CD4-positive, CD25-positive, alpha-beta regulatory T cell (primary cell): ENCODE results near the gene MARCHF3. TPM values are rescaled to one million over a fixed set of nuclear protein-coding genes. Genes with fewer than 3 reads are reported as not detected.
"Not testable (repeated sequence)": the region's sequence is repeated elsewhere in the genome, so short reads cannot be mapped to it uniquely, and the experiment has no call there.

Experiments used
- ATAC-seq, 2 donors: fragments of 150-1000 bp; cut with Tn5 transposase; one replicate each; pipeline ENCODE4 v1.10.0; 2021; ENCODE audit warnings: low read depth in 2 of 2, moderate number of reproducible peaks in 2 of 2, moderate library complexity in 1 of 2
- DNase-seq, 3 donors: peaks; one replicate each; pipeline versions ENCODE4 v3.0.0 to v3.0.0-alpha.2; 2012 to 2022; ENCODE audit warnings: mixed read lengths in 1 of 3
- H3K27ac ChIP-seq: one replicate; pipeline ENCODE4 v1.7.0; 2013; ENCODE audit warnings: mild to moderate bottlenecking, low read length; ENCODE audit not compliant: insufficient read depth, poor library complexity, severe bottlenecking
- H3K27me3 ChIP-seq: one replicate; pipeline ENCODE4 v1.7.0; 2013; ENCODE audit warnings: low read length; ENCODE audit not compliant: control insufficient read depth, insufficient read depth
- H3K36me3 ChIP-seq: one replicate; pipeline ENCODE4 v1.7.0; 2013; ENCODE audit warnings: mild to moderate bottlenecking, low read length, moderate library complexity; ENCODE audit not compliant: control insufficient read depth, insufficient read depth
- H3K4me1 ChIP-seq: 2 replicates; pipeline ENCODE4 v1.7.0; 2013; ENCODE audit warnings: mild to moderate bottlenecking, low read length; ENCODE audit not compliant: insufficient read depth, control insufficient read depth, poor library complexity, severe bottlenecking
- H3K4me3 ChIP-seq: one replicate; pipeline ENCODE4 v1.7.0; 2013; ENCODE audit warnings: low read depth, mild to moderate bottlenecking, low read length, moderate library complexity
- H3K9me3 ChIP-seq, 2 experiments: 1 replicate in 1 of 2; 2 replicates in 1 of 2; pipeline ENCODE4 v1.7.0; 2013; ENCODE audit warnings: low read length in 2 of 2, mild to moderate bottlenecking in 1 of 2, moderate library complexity in 1 of 2; ENCODE audit not compliant: control insufficient read depth in 2 of 2
- H3K27ac Mint-ChIP-seq, 3 donors: one replicate each; pipeline ENCODE4 v1.8.0; 2020 to 2022; ENCODE audit warnings: mild to moderate bottlenecking in 3 of 3, mixed read lengths in 3 of 3, moderate library complexity in 2 of 3
- H3K27me3 Mint-ChIP-seq: one replicate; pipeline ENCODE4 v1.8.0; 2022; ENCODE audit warnings: mild to moderate bottlenecking, mixed read lengths
- H3K36me3 Mint-ChIP-seq: one replicate; pipeline ENCODE4 v1.8.0; 2020; ENCODE audit warnings: mixed read lengths
- H3K4me1 Mint-ChIP-seq, 4 donors: one replicate each; pipeline ENCODE4 v1.8.0; 2020 to 2022; ENCODE audit warnings: mixed read lengths in 4 of 4, mild to moderate bottlenecking in 1 of 4
- H3K4me3 Mint-ChIP-seq, 4 donors: one replicate each; pipeline ENCODE4 v1.8.0; 2020 to 2022; ENCODE audit warnings: mild to moderate bottlenecking in 4 of 4, mixed read lengths in 4 of 4, moderate library complexity in 3 of 4
- H3K9me3 Mint-ChIP-seq, 7 donors: one replicate each; pipeline ENCODE4 v1.8.0; 2020 to 2022; ENCODE audit warnings: mixed read lengths in 7 of 7, mild to moderate bottlenecking in 3 of 7, moderate library complexity in 2 of 7
- polyA plus RNA-seq, 4 donors: library from polyadenylated mRNA; unstranded; fragments of 300-500 nt; fragmentation: Illumina TruSeq; gene quantifications; one replicate each; pipeline ENCODE4 v1.2.3, GENCODE V29; 2021
- total RNA-seq: library from RNA; stranded (reverse); gene quantifications from one replicate; pipeline ENCODE4 v1.2.3, GENCODE V29; 2022

Gene MARCHF3
- total and polyA plus RNA-seq, 5 donors from 2014 or later: 12.5 to 21.6 (median 15.2) TPM

- Histone ChIP-seq H3K36me3 (no peaks in the 10 kb centered on the region), H3K9me3 (no peaks in the 10 kb centered on the region), H3K27me3 (no peaks in the 10 kb centered on the region), H3K4me1 (peaks cover 38% of the 10 kb centered on the region), H3K27ac (peak overlapping the region; percentile 33), H3K4me3 (peak overlapping the region; percentile 13)
- DNase-seq: peak in 2 of 3 donors; percentile 15 to 53
- peak overlapping the region; percentile 85 to 94 (median 92) for H3K27ac Mint-ChIP-seq
- H3K4me3 Mint-ChIP-seq: peak overlapping the region; percentile 5 to 78 (median 64)
- peaks cover 22% of the 10 kb centered on the region for H3K36me3 Mint-ChIP-seq
- no peak for ATAC-seq
- H3K27me3 Mint-ChIP-seq: no peaks in the 10 kb centered on the region
- peaks cover 22 to 66% (median 46%) of the 10 kb centered on the region in 4 donors for H3K4me1 Mint-ChIP-seq
- peaks cover 0 to 5% (median 0%) of the 10 kb centered on the region in 7 donors for H3K9me3 Mint-ChIP-seq
Observed at GRCh38 chr5:126855266-126855665, 175.1 kb downstream of the MARCHF3 start.

GRCh38 chr5:126854526-126855110, 175.7 kb downstream of the MARCHF3 start:
- peak overlapping the region; percentile 33 for H3K27ac ChIP-seq
- no peak overlapping the region for H3K4me3 ChIP-seq
- H3K36me3 Mint-ChIP-seq: peaks cover 22% of the 10 kb centered on the region
- peaks cover 35% of the 10 kb centered on the region for H3K4me1 ChIP-seq
- H3K27me3 Mint-ChIP-seq: no peaks in the 10 kb centered on the region
- H3K9me3 ChIP-seq: no peaks in the 10 kb centered on the region
- DNase-seq: no peak
- H3K36me3 ChIP-seq: no peaks in the 10 kb centered on the region
- no peaks in the 10 kb centered on the region for H3K27me3 ChIP-seq
- peaks cover 0 to 5% (median 0%) of the 10 kb centered on the region in 7 donors for H3K9me3 Mint-ChIP-seq
- peak overlapping the region; percentile 85 to 94 (median 92) for H3K27ac Mint-ChIP-seq
- peaks cover 17 to 66% (median 43%) of the 10 kb centered on the region in 4 donors for H3K4me1 Mint-ChIP-seq
- H3K4me3 Mint-ChIP-seq: peak overlapping the region in 3 of 4 donors; percentile 59 to 78 (median 69)
- no peak for ATAC-seq

DNA sequence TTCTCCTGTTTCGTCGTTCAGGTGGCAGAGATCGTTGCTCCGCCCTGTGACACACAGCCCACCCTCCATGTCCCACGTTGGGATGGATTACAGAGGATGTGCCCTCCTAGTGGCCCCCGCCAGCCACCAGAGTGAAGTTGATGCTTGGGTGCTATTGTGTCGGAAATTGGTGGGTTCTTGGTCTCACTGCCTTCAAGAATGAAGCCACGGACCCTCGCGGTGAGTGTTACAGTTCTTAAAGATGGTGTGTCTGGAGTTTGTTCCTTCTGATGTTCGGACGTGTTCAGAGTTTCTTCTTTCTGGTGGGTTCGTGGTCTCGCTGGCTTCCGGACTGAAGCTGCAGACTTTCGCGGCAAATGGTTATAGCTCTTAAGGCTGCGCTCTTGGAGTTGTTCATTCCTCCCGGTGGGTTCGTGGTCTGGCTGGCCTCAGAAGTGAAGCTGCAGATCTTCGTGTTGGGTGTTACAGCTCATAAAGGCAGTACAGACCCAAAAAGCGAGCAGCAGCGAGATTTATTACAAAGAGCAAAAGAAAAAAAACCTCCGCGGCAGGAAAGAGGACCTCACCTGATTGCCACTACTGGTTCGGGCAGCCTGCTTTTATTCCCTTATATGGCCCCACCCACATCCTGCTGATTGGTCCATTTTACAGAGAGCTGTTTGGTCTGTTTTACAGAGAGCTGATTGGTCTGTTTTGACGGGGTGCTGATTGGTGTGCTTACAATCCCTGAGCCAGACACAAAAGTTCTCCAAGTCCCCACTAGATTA, 176.6 kb downstream of the MARCHF3 start:
- peak overlapping the region; percentile 76 for H3K4me3 ChIP-seq
- not testable (repeated sequence) for H3K9me3 Mint-ChIP-seq, H3K27me3 ChIP-seq, H3K9me3 ChIP-seq, H3K36me3 ChIP-seq, H3K27me3 Mint-ChIP-seq
- Mint-ChIP-seq H3K27ac (peak overlapping the region; percentile 99 to 100 (median 99)), H3K36me3 (peaks cover 22% of the 10 kb centered on the region), H3K4me3 (peak overlapping the region; percentile 88 to 94 (median 89)), H3K4me1 (peaks cover 17 to 71% (median 46%) of the 10 kb centered on the region in 4 donors)
- ATAC-seq: peak; percentile 33 to 40
- peak overlapping the region; percentile 79 for H3K27ac ChIP-seq
- peaks cover 35% of the 10 kb centered on the region for H3K4me1 ChIP-seq
- peak; percentile 32 to 49 (median 42) for DNase-seq

GRCh38 chr5:126852841-126853271, 177.5 kb downstream of the MARCHF3 start:
- peaks cover 18 to 76% (median 51%) of the 10 kb centered on the region in 4 donors for H3K4me1 Mint-ChIP-seq
- H3K4me3 ChIP-seq: peak overlapping the region; percentile 76
- H3K27ac Mint-ChIP-seq: peak overlapping the region; percentile 99 to 100 (median 99)
- peak overlapping the region; percentile 79 for H3K27ac ChIP-seq
- peaks cover 0 to 5% (median 0%) of the 10 kb centered on the region in 7 donors for H3K9me3 Mint-ChIP-seq
- DNase-seq: peak in 1 of 3 donors; percentile 8
- H3K27me3 Mint-ChIP-seq: no peaks in the 10 kb centered on the region
- no peak for ATAC-seq
- H3K9me3 ChIP-seq: no peaks in the 10 kb centered on the region
- H3K36me3 ChIP-seq: no peaks in the 10 kb centered on the region
- peak overlapping the region; percentile 88 to 94 (median 89) for H3K4me3 Mint-ChIP-seq
- H3K4me1 ChIP-seq: peaks cover 35% of the 10 kb centered on the region
- H3K36me3 Mint-ChIP-seq: peaks cover 18% of the 10 kb centered on the region
- no peaks in the 10 kb centered on the region for H3K27me3 ChIP-seq

DNA sequence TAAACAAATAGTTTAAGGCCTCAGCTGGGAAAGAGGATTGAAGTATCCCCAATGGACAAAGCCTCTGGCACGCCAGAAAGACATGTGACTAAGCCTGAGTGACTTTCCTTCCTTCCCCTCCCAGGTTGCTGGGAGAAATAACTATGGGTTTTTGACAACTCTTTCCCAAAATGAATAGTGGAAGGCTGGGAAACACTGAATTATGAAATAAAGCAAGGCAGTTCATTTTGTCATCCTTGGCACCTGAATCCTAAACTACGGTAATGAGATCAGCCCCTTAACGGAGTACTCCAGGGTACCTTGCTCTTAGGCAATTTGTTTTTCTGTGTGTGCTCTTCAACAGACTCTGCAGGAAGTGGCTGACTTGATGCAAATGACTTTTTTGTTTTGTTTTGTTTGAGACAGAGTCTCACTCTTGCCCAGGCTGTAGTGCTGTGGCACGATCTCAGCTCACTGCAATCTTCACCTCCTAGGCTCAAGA, 178.2 kb downstream of the MARCHF3 start:
- Histone ChIP-seq H3K4me3 (peak overlapping the region; percentile 76), H3K4me1 (peaks cover 39% of the 10 kb centered on the region), H3K27me3 (no peaks in the 10 kb centered on the region), H3K9me3 (no peaks in the 10 kb centered on the region), H3K36me3 (no peaks in the 10 kb centered on the region), H3K27ac (peak overlapping the region; percentile 79)
- peaks cover 15% of the 10 kb centered on the region for H3K36me3 Mint-ChIP-seq
- H3K9me3 Mint-ChIP-seq: peaks cover 0 to 5% (median 0%) of the 10 kb centered on the region in 7 donors
- H3K27ac Mint-ChIP-seq: peak overlapping the region; percentile 99 to 100 (median 99)
- ATAC-seq (peak; percentile 88 to 89), DNase-seq (peak in 2 of 3 donors; percentile 69 to 85)
- peak overlapping the region; percentile 88 to 94 (median 89) for H3K4me3 Mint-ChIP-seq
- H3K4me1 Mint-ChIP-seq: peaks cover 25 to 81% (median 54%) of the 10 kb centered on the region in 4 donors
- H3K27me3 Mint-ChIP-seq: no peaks in the 10 kb centered on the region

- Histone ChIP-seq H3K9me3 (no peaks in the 10 kb centered on the region), H3K4me1 (peaks cover 45% of the 10 kb centered on the region), H3K4me3 (peak overlapping the region; percentile 76), H3K27me3 (no peaks in the 10 kb centered on the region), H3K36me3 (no peaks in the 10 kb centered on the region), H3K27ac (peak overlapping the region; percentile 79)
- Mint-ChIP-seq H3K9me3 (peaks cover 0 to 5% (median 0%) of the 10 kb centered on the region in 7 donors), H3K27me3 (no peaks in the 10 kb centered on the region), H3K27ac (peak overlapping the region; percentile 99 to 100 (median 99)), H3K4me3 (peak overlapping the region; percentile 88 to 94 (median 89)), H3K4me1 (peaks cover 31 to 83% (median 57%) of the 10 kb centered on the region in 4 donors), H3K36me3 (peaks cover 12% of the 10 kb centered on the region)
- ATAC-seq (peak; percentile 19 to 31), DNase-seq (peak in 2 of 3 donors; percentile 52 to 80)
Observed at GRCh38 chr5:126851501-126852011, 178.8 kb downstream of the MARCHF3 start.

- Histone ChIP-seq H3K27me3 (no peaks in the 10 kb centered on the region), H3K9me3 (no peaks in the 10 kb centered on the region), H3K36me3 (no peaks in the 10 kb centered on the region), H3K4me3 (no peak overlapping the region), H3K4me1 (peaks cover 50% of the 10 kb centered on the region), H3K27ac (no peak overlapping the region)
- ATAC-seq: no peak
- H3K9me3 Mint-ChIP-seq: peaks cover 0 to 1% (median 0%) of the 10 kb centered on the region in 7 donors
- H3K4me1 Mint-ChIP-seq: peaks cover 21 to 93% (median 59%) of the 10 kb centered on the region in 4 donors
- peak overlapping the region in 1 of 4 donors; percentile 50 for H3K4me3 Mint-ChIP-seq
- no peak for DNase-seq
- H3K27ac Mint-ChIP-seq: peak overlapping the region; percentile 68 to 95 (median 91)
- peaks cover 12% of the 10 kb centered on the region for H3K36me3 Mint-ChIP-seq
- H3K27me3 Mint-ChIP-seq: no peaks in the 10 kb centered on the region
Observed at GRCh38 chr5:126849101-126849678, 181.2 kb downstream of the MARCHF3 start.
